Measurements from ENCODE around the gene NOX3. TPM values are rescaled to one million over a fixed set of nuclear protein-coding genes. Genes with fewer than 3 reads are reported as not detected.
"Not testable (repeated sequence)": the region's sequence is repeated elsewhere in the genome, so short reads cannot be mapped to it uniquely, and the experiment has no call there.

Gene NOX3
- total RNA-seq, 1 experiment from 2014 or later, result not detected

GRCh38 chr6:155481215-155481614 lies 25.6 kb upstream of the NOX3 start:
- H3K36me3 Mint-ChIP-seq (ENCODE audit: insufficient read depth, unreplicated experiment), result no peaks in the 10 kb centered on the region

GRCh38 chr6:155473741-155474140 lies 18.1 kb upstream of the NOX3 start:
- POLR2A ChIA-PET, result no interaction called here
- H3K4me3 Mint-ChIP-seq (ENCODE audit: unreplicated experiment), result no peak overlapping the region
- TF ChIP-seq CTCF (IDR thresholded peaks at IDR 0.05; ENCODE audit: unreplicated experiment), result no peak
- no peak overlapping the region for H3K27ac Mint-ChIP-seq (ENCODE audit: low read depth, unreplicated experiment)
- H3K36me3 Mint-ChIP-seq (ENCODE audit: insufficient read depth, unreplicated experiment), result no peaks in the 10 kb centered on the region
- H3K9me3 Mint-ChIP-seq (ENCODE audit: unreplicated experiment), result peaks cover 10% of the 10 kb centered on the region
- DNase-seq (ENCODE audit: unreplicated experiment), result no peak
- H3K4me1 Mint-ChIP-seq (ENCODE audit: insufficient read depth, unreplicated experiment), result no peaks in the 10 kb centered on the region
- intact Hi-C loops (cut with micrococcal nuclease), result no loop called here
- BruUV-seq (replicated peaks), result no TSS peak
- H3K27me3 Mint-ChIP-seq (ENCODE audit: insufficient read depth, unreplicated experiment), result no peaks in the 10 kb centered on the region
- CTCF ChIA-PET, result no interaction called here

More at GRCh38 chr6:155481215-155481614, 25.6 kb upstream of the NOX3 start:
- no peaks in the 10 kb centered on the region for H3K9me3 Mint-ChIP-seq (ENCODE audit: unreplicated experiment)
- ChIA-PET CTCF (interaction anchor here (0.6 to 0.7 kb wide), 3 partner anchors 29 to 828 kb away, joined by 3 to 4 read pairs (median 3); no protein-coding TSS in a partner anchor), POLR2A (interaction anchor here (0.9 kb wide), 1 partner anchor 12 kb away, joined by 3 read pairs; no protein-coding TSS in a partner anchor)
- intact Hi-C loops (cut with micrococcal nuclease), result no loop called here
- no peak for DNase-seq (ENCODE audit: unreplicated experiment)
- no peak overlapping the region for H3K4me3 Mint-ChIP-seq (ENCODE audit: unreplicated experiment)
- no peaks in the 10 kb centered on the region for H3K27me3 Mint-ChIP-seq (ENCODE audit: insufficient read depth, unreplicated experiment)
- peaks cover 17% of the 10 kb centered on the region for H3K4me1 Mint-ChIP-seq (ENCODE audit: insufficient read depth, unreplicated experiment)
- no peak overlapping the region for H3K27ac Mint-ChIP-seq (ENCODE audit: low read depth, unreplicated experiment)
- no peak for TF ChIP-seq CTCF (IDR thresholded peaks at IDR 0.05; ENCODE audit: unreplicated experiment)
- no TSS peak for BruUV-seq (replicated peaks)

- DNase-seq (ENCODE audit: unreplicated experiment), result no peak
- peaks cover 11% of the 10 kb centered on the region for H3K9me3 Mint-ChIP-seq (ENCODE audit: unreplicated experiment)
- H3K4me1 Mint-ChIP-seq (ENCODE audit: insufficient read depth, unreplicated experiment), result no peaks in the 10 kb centered on the region
- no peaks in the 10 kb centered on the region for H3K27me3 Mint-ChIP-seq (ENCODE audit: insufficient read depth, unreplicated experiment)
- H3K36me3 Mint-ChIP-seq (ENCODE audit: insufficient read depth, unreplicated experiment), result no peaks in the 10 kb centered on the region
- no peak for TF ChIP-seq CTCF (IDR thresholded peaks at IDR 0.05; ENCODE audit: unreplicated experiment)
- intact Hi-C loops (cut with micrococcal nuclease), result no loop called here
- ChIA-PET POLR2A (interaction anchor here (0.6 kb wide), 1 partner anchor 14 kb away, joined by 3 read pairs; no protein-coding TSS in a partner anchor), CTCF (interaction anchor here (0.6 kb wide), 1 partner anchor 1366 kb away, joined by 4 read pairs; no protein-coding TSS in a partner anchor)
- no peak overlapping the region for H3K4me3 Mint-ChIP-seq (ENCODE audit: unreplicated experiment)
- no peak overlapping the region for H3K27ac Mint-ChIP-seq (ENCODE audit: low read depth, unreplicated experiment)
- no TSS peak for BruUV-seq (replicated peaks)
Measured at GRCh38 chr6:155472886-155473285, 17.2 kb upstream of the NOX3 start.

- H3K4me1 Mint-ChIP-seq (ENCODE audit: insufficient read depth, unreplicated experiment); H3K36me3 Mint-ChIP-seq (ENCODE audit: insufficient read depth, unreplicated experiment); H3K27ac Mint-ChIP-seq (ENCODE audit: low read depth, unreplicated experiment); BruUV-seq (replicated peaks); H3K4me3 Mint-ChIP-seq (ENCODE audit: unreplicated experiment); H3K27me3 Mint-ChIP-seq (ENCODE audit: insufficient read depth, unreplicated experiment); intact Hi-C loops (cut with micrococcal nuclease); CTCF ChIA-PET; DNase-seq (ENCODE audit: unreplicated experiment): not testable (repeated sequence)
- H3K9me3 Mint-ChIP-seq (ENCODE audit: unreplicated experiment), result peaks cover 11% of the 10 kb centered on the region
- POLR2A ChIA-PET, result interaction anchor here (1.0 kb wide), 1 partner anchor 267 kb away, joined by 5 read pairs; no protein-coding TSS in a partner anchor
Measured at GRCh38 chr6:155470979-155471616, 15.5 kb upstream of the NOX3 start.

- peaks cover 11% of the 10 kb centered on the region for H3K9me3 Mint-ChIP-seq (ENCODE audit: unreplicated experiment)
- POLR2A ChIA-PET; intact Hi-C loops (cut with micrococcal nuclease); H3K4me1 Mint-ChIP-seq (ENCODE audit: insufficient read depth, unreplicated experiment); H3K27me3 Mint-ChIP-seq (ENCODE audit: insufficient read depth, unreplicated experiment); CTCF ChIA-PET; DNase-seq (ENCODE audit: unreplicated experiment); BruUV-seq (replicated peaks); H3K27ac Mint-ChIP-seq (ENCODE audit: low read depth, unreplicated experiment); H3K36me3 Mint-ChIP-seq (ENCODE audit: insufficient read depth, unreplicated experiment); H3K4me3 Mint-ChIP-seq (ENCODE audit: unreplicated experiment): not testable (repeated sequence)
Measured at GRCh38 chr6:155468543-155468942, 12.9 kb upstream of the NOX3 start.
